Measurements from ENCODE around the gene CCDC142. TPM values are rescaled to one million over a fixed set of nuclear protein-coding genes. Genes with fewer than 3 reads are reported as not detected.
A peak's percentile ranks its signal among the peaks of the same experiment; 100 is the strongest.

CCDC142 gene
- total and polyA plus RNA-seq, 9 of the 15 experiments (the other 6 are each of a cell fraction or from before 2014, with no cell fraction given) = 0.55 to 11.7 (median 7.2) TPM

DNA sequence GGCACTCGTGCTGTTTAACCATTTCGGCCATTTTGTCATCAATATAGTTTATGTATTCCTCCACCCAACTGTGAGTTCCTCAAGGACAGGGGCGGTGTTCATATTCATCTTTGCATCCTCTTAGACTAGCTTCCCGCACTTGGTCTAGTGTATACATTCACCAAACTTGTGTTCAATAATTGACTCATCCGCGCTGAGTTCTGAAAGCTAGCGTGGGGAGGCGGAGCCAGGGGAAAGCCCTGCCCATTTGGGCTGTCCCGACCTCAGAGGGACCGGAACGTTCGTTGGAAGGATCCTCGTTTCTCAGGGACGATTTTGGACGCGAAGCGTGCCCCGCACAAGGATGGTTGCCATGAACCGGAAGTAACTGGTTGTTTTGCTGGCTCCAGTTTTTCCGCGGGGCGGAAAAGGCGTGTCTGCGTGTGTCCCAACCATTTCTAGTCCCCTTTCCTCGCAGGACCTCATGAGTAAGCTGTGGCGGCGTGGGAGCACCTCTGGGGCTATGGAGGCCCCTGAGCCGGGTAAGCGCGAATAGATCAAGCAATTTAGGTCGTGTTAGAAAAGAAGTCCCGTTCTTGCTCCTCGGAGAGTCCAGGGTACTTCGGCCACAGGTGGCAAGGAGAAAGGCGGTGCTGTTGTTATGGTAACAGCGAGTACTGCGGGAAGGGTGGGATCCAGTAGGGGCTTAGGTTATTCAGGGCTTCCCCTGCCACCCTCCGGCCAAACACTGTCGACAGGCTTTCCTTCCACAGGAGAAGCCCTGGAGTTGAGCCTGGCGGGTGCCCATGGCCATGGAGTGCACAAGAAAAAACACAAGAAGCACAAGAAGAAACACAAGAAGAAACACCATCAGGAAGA, 27.9 kb downstream of the CCDC142 start, which contains the start of gene INO80B (continued):
- TF ChIP-seq, protein P1, sequence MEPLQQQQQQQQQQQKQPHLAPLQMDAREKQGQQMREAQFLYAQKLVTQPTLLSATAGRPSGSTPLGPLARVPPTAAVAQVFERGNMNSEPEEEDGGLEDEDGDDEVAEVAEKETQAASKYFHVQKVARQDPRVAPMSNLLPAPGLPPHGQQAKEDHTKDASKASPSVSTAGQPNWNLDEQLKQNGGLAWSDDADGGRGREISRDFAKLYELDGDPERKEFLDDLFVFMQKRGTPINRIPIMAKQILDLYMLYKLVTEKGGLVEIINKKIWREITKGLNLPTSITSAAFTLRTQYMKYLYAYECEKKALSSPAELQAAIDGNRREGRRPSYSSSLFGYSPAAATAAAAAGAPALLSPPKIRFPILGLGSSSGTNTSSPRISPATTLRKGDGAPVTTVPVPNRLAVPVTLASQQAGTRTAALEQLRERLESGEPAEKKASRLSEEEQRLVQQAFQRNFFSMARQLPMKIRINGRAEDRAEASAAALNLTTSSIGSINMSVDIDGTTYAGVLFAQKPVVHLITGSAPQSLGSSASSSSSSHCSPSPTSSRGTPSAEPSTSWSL (CRISPR knock-in tag; IDR thresholded peaks at IDR 0.05; ENCODE audit: borderline replicate concordance) = no peak
- TF ChIP-seq LCOR (CRISPR knock-in tag; IDR thresholded peaks at IDR 0.05) (peak; percentile 99), BRD9 (IDR thresholded peaks at IDR 0.05; ENCODE audit: low read depth, partially characterized antibody) (no peak), BDP1 (IDR thresholded peaks at IDR 0.05; ENCODE audit: insufficient read depth, insufficient read length) (no peak), ZNF75A (CRISPR knock-in tag; IDR thresholded peaks at IDR 0.05) (no peak), DIDO1 (tag; IDR thresholded peaks at IDR 0.05; ENCODE audit: low read depth) (peak; percentile 95), NUFIP1 (IDR thresholded peaks at IDR 0.05; ENCODE audit: partially characterized antibody) (no peak), ZNF778 (CRISPR knock-in tag; IDR thresholded peaks at IDR 0.05) (no peak), ZSCAN29 (IDR thresholded peaks at IDR 0.05) (no peak), TCFL5 (CRISPR knock-in tag; conservative IDR thresholded peaks at IDR 0.05) (no peak), SRSF9 (IDR thresholded peaks at IDR 0.05; ENCODE audit: borderline replicate concordance, low read depth, low read length) (no peak), FOXJ3 (CRISPR knock-in tag; IDR thresholded peaks at IDR 0.05) (no peak), TSC22D4 (tag; IDR thresholded peaks at IDR 0.05) (no peak), THRAP3 (IDR thresholded peaks at IDR 0.05; ENCODE audit: borderline replicate concordance) (no peak), TEAD2 (tag; IDR thresholded peaks at IDR 0.05) (no peak), EZH2 (IDR thresholded peaks at IDR 0.05; ENCODE audit: borderline replicate concordance, low read depth, low read length) (no peak), SREBF1 (IDR thresholded peaks at IDR 0.05; ENCODE audit: borderline replicate concordance, low read depth, low read length) (peak; percentile 64; the same call in 1 of the 2 replicates), JUND (IDR thresholded peaks at IDR 0.05; ENCODE audit: borderline replicate concordance, low read depth, low read length) (peak; percentile 73), JUND (tag; IDR thresholded peaks at IDR 0.05; ENCODE audit: borderline replicate concordance, low read depth, low read length) (peak; percentile 74; the same call in 2 of the 3 replicates)
- TF ChIP-seq, protein P2, sequence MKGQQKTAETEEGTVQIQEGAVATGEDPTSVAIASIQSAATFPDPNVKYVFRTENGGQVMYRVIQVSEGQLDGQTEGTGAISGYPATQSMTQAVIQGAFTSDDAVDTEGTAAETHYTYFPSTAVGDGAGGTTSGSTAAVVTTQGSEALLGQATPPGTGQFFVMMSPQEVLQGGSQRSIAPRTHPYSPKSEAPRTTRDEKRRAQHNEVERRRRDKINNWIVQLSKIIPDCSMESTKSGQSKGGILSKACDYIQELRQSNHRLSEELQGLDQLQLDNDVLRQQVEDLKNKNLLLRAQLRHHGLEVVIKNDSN (CRISPR knock-in tag; IDR thresholded peaks at IDR 0.05) = no peak
- TF ChIP-seq, protein P3, sequence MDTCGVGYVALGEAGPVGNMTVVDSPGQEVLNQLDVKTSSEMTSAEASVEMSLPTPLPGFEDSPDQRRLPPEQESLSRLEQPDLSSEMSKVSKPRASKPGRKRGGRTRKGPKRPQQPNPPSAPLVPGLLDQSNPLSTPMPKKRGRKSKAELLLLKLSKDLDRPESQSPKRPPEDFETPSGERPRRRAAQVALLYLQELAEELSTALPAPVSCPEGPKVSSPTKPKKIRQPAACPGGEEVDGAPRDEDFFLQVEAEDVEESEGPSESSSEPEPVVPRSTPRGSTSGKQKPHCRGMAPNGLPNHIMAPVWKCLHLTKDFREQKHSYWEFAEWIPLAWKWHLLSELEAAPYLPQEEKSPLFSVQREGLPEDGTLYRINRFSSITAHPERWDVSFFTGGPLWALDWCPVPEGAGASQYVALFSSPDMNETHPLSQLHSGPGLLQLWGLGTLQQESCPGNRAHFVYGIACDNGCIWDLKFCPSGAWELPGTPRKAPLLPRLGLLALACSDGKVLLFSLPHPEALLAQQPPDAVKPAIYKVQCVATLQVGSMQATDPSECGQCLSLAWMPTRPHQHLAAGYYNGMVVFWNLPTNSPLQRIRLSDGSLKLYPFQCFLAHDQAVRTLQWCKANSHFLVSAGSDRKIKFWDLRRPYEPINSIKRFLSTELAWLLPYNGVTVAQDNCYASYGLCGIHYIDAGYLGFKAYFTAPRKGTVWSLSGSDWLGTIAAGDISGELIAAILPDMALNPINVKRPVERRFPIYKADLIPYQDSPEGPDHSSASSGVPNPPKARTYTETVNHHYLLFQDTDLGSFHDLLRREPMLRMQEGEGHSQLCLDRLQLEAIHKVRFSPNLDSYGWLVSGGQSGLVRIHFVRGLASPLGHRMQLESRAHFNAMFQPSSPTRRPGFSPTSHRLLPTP (IDR thresholded peaks at IDR 0.05; ENCODE audit: borderline replicate concordance, extremely low read depth, insufficient read length) = no peak
- TF ChIP-seq, protein P4, sequence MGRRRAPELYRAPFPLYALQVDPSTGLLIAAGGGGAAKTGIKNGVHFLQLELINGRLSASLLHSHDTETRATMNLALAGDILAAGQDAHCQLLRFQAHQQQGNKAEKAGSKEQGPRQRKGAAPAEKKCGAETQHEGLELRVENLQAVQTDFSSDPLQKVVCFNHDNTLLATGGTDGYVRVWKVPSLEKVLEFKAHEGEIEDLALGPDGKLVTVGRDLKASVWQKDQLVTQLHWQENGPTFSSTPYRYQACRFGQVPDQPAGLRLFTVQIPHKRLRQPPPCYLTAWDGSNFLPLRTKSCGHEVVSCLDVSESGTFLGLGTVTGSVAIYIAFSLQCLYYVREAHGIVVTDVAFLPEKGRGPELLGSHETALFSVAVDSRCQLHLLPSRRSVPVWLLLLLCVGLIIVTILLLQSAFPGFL (CRISPR knock-in tag; IDR thresholded peaks at IDR 0.05) = peak; percentile 86

Measured in K562 (cell line).